ENCODE data around the gene KIAA1217.

Gene KIAA1217

DNA sequence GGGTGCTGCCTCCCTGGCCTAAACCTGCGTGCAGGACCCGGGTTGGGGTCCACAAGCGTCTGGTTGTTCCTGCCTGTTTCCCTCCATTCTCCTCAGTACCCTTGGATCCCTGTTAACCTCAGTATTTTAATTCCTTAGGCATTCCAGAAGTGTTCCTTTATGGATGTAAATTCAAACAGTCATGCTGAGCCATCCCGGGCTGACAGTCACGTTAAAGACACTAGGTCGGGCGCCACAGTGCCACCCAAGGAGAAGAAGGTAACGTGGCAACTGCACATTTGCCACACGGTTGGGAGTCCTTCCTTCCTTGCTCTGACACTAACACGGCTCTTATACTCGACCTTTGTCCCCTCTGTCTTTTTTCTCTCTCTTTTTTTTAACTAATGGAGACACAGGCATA, 327.7 kb downstream of the KIAA1217 start:
- no peak overlapping the region for H3K27ac ChIP-seq (ENCODE audit: low read length)
- no peaks in the 10 kb centered on the region for H4K20me1 ChIP-seq (ENCODE audit: insufficient read depth, low read length)
- no peaks in the 10 kb centered on the region for H3K79me2 ChIP-seq (ENCODE audit: low read length)
- no peak overlapping the region for H3K9ac ChIP-seq (ENCODE audit: low read length)
- no peaks in the 10 kb centered on the region for H3K27me3 ChIP-seq (ENCODE audit: low read depth, low read length)
- no peak overlapping the region for H3K4me2 ChIP-seq (ENCODE audit: low read length)
- H3K36me3 ChIP-seq (replicated peaks; ENCODE audit: low read depth, low read length) = peaks cover 3% of the 10 kb centered on the region
- TF ChIP-seq EZH2phosphoT487 (IDR thresholded peaks at IDR 0.05; ENCODE audit: low read depth) = no peak
- TF ChIP-seq, protein P1, sequence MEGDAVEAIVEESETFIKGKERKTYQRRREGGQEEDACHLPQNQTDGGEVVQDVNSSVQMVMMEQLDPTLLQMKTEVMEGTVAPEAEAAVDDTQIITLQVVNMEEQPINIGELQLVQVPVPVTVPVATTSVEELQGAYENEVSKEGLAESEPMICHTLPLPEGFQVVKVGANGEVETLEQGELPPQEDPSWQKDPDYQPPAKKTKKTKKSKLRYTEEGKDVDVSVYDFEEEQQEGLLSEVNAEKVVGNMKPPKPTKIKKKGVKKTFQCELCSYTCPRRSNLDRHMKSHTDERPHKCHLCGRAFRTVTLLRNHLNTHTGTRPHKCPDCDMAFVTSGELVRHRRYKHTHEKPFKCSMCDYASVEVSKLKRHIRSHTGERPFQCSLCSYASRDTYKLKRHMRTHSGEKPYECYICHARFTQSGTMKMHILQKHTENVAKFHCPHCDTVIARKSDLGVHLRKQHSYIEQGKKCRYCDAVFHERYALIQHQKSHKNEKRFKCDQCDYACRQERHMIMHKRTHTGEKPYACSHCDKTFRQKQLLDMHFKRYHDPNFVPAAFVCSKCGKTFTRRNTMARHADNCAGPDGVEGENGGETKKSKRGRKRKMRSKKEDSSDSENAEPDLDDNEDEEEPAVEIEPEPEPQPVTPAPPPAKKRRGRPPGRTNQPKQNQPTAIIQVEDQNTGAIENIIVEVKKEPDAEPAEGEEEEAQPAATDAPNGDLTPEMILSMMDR (IDR thresholded peaks at IDR 0.05; ENCODE audit: low read depth, low read length) = no peak
- H3K4me1 ChIP-seq (ENCODE audit: low read length) = no peaks in the 10 kb centered on the region
- H3K4me3 ChIP-seq (ENCODE audit: low read length) = no peak overlapping the region
- H3K9me3 ChIP-seq (ENCODE audit: insufficient read depth, low read length) = no peaks in the 10 kb centered on the region
- H2AFZ ChIP-seq (ENCODE audit: low read depth, low read length) = no peak overlapping the region

DNA sequence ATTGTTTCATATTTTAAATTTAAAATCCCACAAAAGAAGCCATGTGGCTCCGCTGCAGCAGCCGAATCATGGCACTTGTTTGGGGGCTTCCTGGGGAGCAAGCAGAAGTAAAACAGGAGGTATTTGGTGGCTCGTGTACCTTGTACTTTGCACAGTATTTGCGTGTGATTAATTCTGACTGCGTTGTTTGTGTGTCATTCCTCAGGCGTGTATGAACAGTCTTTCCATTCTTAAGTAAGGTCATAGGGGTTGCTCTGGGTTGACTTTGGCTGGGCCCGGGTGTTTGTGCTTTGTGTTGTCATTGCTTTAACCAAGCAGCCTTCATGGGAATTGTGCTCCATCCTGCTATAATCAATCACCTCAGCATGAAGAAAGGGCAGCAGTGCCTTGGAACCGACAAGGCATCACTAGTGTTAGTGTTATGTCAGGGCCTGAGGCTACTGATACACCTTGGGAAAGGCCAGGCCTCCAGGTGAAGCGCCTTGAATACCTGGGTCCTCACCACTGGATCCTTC, 332.4 kb downstream of the KIAA1217 start:
- TF ChIP-seq, protein P1 (IDR thresholded peaks at IDR 0.05; ENCODE audit: low read depth, low read length) = no peak
- TF ChIP-seq EZH2phosphoT487 (IDR thresholded peaks at IDR 0.05; ENCODE audit: low read depth) = no peak
- Histone ChIP-seq H3K9ac (ENCODE audit: low read length) (no peak overlapping the region), H3K4me1 (ENCODE audit: low read length) (no peaks in the 10 kb centered on the region), H3K4me3 (ENCODE audit: low read length) (no peak overlapping the region), H3K4me2 (ENCODE audit: low read length) (no peak overlapping the region), H2AFZ (ENCODE audit: low read depth, low read length) (no peak overlapping the region), H3K27ac (ENCODE audit: low read length) (no peak overlapping the region), H3K9me3 (ENCODE audit: insufficient read depth, low read length) (no peaks in the 10 kb centered on the region), H3K36me3 (replicated peaks; ENCODE audit: low read depth, low read length) (no peaks in the 10 kb centered on the region), H4K20me1 (ENCODE audit: insufficient read depth, low read length) (no peaks in the 10 kb centered on the region), H3K27me3 (ENCODE audit: low read depth, low read length) (no peaks in the 10 kb centered on the region), H3K79me2 (ENCODE audit: low read length) (no peaks in the 10 kb centered on the region)

DNA sequence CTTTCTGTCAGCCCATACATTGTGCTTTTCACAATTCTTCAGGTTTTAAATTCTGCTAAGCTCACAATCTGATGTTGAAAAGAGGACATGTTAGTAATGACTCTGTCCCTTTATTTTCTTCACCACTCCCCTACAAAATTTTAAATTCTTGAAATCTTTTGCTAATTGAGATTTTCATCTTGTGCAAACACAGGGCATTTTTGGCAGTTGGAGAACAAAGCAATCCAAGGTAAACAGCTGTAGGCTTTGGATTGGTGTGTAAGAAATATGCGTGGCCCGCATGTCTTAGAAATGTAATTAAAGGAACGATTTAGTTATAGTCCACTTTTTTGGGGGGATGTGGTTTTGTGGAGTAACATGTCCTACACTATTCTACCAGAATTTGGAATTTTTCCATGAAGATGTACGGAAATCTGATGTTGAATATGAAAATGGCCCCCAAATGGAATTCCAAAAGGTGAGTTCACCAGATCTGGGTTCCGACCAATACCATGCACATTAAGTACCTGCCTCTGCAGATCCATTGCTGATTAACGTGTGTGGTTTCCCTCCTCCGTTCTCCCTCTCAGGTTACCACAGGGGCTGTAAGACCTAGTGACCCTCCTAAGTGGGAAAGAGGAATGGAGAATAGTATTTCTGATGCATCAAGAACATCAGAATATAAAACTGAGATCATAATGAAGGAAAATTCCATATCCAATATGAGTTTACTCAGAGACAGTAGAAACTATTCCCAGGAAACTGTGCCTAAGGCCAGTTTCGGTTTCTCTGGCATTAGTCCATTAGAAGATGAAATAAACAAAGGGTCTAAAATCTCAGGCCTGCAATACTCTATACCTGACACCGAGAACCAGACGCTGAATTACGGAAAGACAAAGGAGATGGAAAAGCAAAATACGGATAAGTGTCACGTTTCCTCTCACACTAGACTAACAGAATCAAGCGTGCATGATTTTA, 333.7 kb downstream of the KIAA1217 start:
- H3K36me3 ChIP-seq (replicated peaks; ENCODE audit: low read depth, low read length) = no peaks in the 10 kb centered on the region
- no peak overlapping the region for H3K9ac ChIP-seq (ENCODE audit: low read length)
- no peaks in the 10 kb centered on the region for H3K9me3 ChIP-seq (ENCODE audit: insufficient read depth, low read length)
- no peak overlapping the region for H3K4me2 ChIP-seq (ENCODE audit: low read length)
- H2AFZ ChIP-seq (ENCODE audit: low read depth, low read length) = no peak overlapping the region
- no peaks in the 10 kb centered on the region for H3K79me2 ChIP-seq (ENCODE audit: low read length)
- no peak overlapping the region for H3K4me3 ChIP-seq (ENCODE audit: low read length)
- no peak overlapping the region for H3K27ac ChIP-seq (ENCODE audit: low read length)
- H3K27me3 ChIP-seq (ENCODE audit: low read depth, low read length) = no peaks in the 10 kb centered on the region
- no peak for TF ChIP-seq EZH2phosphoT487 (IDR thresholded peaks at IDR 0.05; ENCODE audit: low read depth)
- TF ChIP-seq, protein P1 (IDR thresholded peaks at IDR 0.05; ENCODE audit: low read depth, low read length) = no peak
- no peaks in the 10 kb centered on the region for H4K20me1 ChIP-seq (ENCODE audit: insufficient read depth, low read length)
- no peaks in the 10 kb centered on the region for H3K4me1 ChIP-seq (ENCODE audit: low read length)

DNA sequence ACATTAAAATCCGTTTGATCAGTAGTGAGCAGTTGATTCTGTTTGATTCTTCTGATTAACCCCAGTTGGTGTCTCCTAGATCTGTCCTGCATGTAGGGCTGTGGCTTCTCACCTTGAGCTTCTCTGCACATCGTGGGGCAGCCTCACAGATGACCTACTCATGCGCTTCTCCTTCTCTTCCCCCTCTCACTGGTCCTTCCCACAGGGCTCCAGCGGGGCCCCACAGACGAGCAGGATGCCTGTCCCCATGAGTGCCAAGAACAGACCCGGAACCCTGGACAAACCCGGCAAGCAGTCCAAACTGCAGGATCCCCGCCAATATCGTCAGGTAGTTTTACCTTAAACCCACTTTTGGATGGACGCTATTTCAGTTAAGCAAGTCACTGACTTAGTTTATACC, 335.8 kb downstream of the KIAA1217 start:
- TF ChIP-seq EZH2phosphoT487 (IDR thresholded peaks at IDR 0.05; ENCODE audit: low read depth) = no peak
- TF ChIP-seq, protein P1 (IDR thresholded peaks at IDR 0.05; ENCODE audit: low read depth, low read length) = no peak
- H3K9me3 ChIP-seq (ENCODE audit: insufficient read depth, low read length) = no peaks in the 10 kb centered on the region
- no peak overlapping the region for H2AFZ ChIP-seq (ENCODE audit: low read depth, low read length)
- no peak overlapping the region for H3K9ac ChIP-seq (ENCODE audit: low read length)
- H3K79me2 ChIP-seq (ENCODE audit: low read length) = no peaks in the 10 kb centered on the region
- no peak overlapping the region for H3K27ac ChIP-seq (ENCODE audit: low read length)
- no peak overlapping the region for H3K4me2 ChIP-seq (ENCODE audit: low read length)
- no peaks in the 10 kb centered on the region for H3K4me1 ChIP-seq (ENCODE audit: low read length)
- H3K36me3 ChIP-seq (replicated peaks; ENCODE audit: low read depth, low read length) = no peaks in the 10 kb centered on the region
- no peak overlapping the region for H3K4me3 ChIP-seq (ENCODE audit: low read length)
- no peaks in the 10 kb centered on the region for H4K20me1 ChIP-seq (ENCODE audit: insufficient read depth, low read length)
- H3K27me3 ChIP-seq (ENCODE audit: low read depth, low read length) = no peaks in the 10 kb centered on the region
